Neural cell (in vitro differentiated cells): Measurements from ENCODE around the gene RGS9BP. TPM values are rescaled to one million over a fixed set of nuclear protein-coding genes. Genes with fewer than 3 reads are reported as not detected.
"Not testable (repeated sequence)": the region's sequence is repeated elsewhere in the genome, so short reads cannot be mapped to it uniquely, and the experiment has no call there.

ENCODE experiments used
- H2AFZ ChIP-seq: fragments of 200-600, 300-800 bp; sonication (generic), shearing (Covaris generic); 2 replicates; pipeline ENCODE4 v1.6.0; 2014; ENCODE audit warnings: low read depth, mild to moderate bottlenecking, antibody characterized with exemption, low read length, moderate library complexity
- H3F3A ChIP-seq: fragments of 200-600 bp; shearing (Covaris generic); 2 replicates; pipeline ENCODE4 v1.6.1; 2016; ENCODE audit warnings: mild to moderate bottlenecking, moderate library complexity, mixed read lengths, antibody characterized with exemption, low read length; ENCODE audit not compliant: insufficient read depth, poor library complexity, severe bottlenecking
- H3K27ac ChIP-seq: fragments of 200-600, 300-800 bp; sonication (generic), shearing (Covaris generic); 2 replicates; pipeline ENCODE4 v1.5.1; 2014; ENCODE audit warnings: mild to moderate bottlenecking, low read length, moderate library complexity
- H3K27me3 ChIP-seq: fragments of 300-800, 200-600 bp; sonication (generic), shearing (Covaris generic); 2 replicates; pipeline ENCODE4 v1.6.0; 2014; ENCODE audit warnings: mild to moderate bottlenecking, low read depth, low read length, moderate library complexity; ENCODE audit not compliant: insufficient read depth
- H3K36me3 ChIP-seq: fragments of 300-800, 200-600 bp; sonication (generic), shearing (Covaris generic); 2 replicates; pipeline ENCODE4 v1.5.1; 2014; ENCODE audit warnings: mild to moderate bottlenecking, antibody characterized with exemption, low read length, moderate library complexity; ENCODE audit not compliant: insufficient read depth
- H3K4me2 ChIP-seq: fragments of 300-800, 200-600 bp; sonication (generic), shearing (Covaris generic); 2 replicates; pipeline ENCODE4 v1.6.0; 2014; ENCODE audit warnings: mild to moderate bottlenecking, low read length
- H3K4me3 ChIP-seq: fragments of 300-800, 200-600 bp; sonication (generic), shearing (Covaris generic); 2 replicates; pipeline ENCODE4 v1.5.1; 2014; ENCODE audit warnings: mild to moderate bottlenecking, low read length, moderate library complexity
- H3K79me2 ChIP-seq: fragments of 200-600 bp; shearing (Covaris generic); replicated peaks from 2 replicates; pipeline ENCODE4 v1.6.0; 2014; ENCODE audit warnings: mild to moderate bottlenecking, low read length, moderate library complexity; ENCODE audit not compliant: insufficient read depth
- H3K9ac ChIP-seq: fragments of 300-800, 200-600 bp; sonication (generic), shearing (Covaris generic); 2 replicates; pipeline ENCODE4 v1.6.1; 2016; ENCODE audit warnings: mild to moderate bottlenecking, low read length, mixed read lengths
- H3K9me2 ChIP-seq: fragments of 200-600 bp; shearing (Covaris generic); 2 replicates; pipeline ENCODE4 v1.6.1; 2016; ENCODE audit warnings: mild to moderate bottlenecking, low read length, mixed read lengths; ENCODE audit not compliant: insufficient read depth
- H3K9me3 ChIP-seq: fragments of 200-600, 300-800 bp; sonication (generic), shearing (Covaris generic); 2 replicates; pipeline ENCODE4 v1.6.1; 2016; ENCODE audit warnings: mild to moderate bottlenecking, mixed run types, low read length, moderate library complexity, mixed read lengths
- H4K20me1 ChIP-seq: fragments of 200-600 bp; shearing (Covaris generic); 2 replicates; pipeline ENCODE4 v1.6.1; 2016; ENCODE audit warnings: mild to moderate bottlenecking, mixed run types; ENCODE audit not compliant: insufficient read depth
- EP300 ChIP-seq: fragments of 450-650 bp; conservative IDR thresholded peaks from 2 replicates; pipeline ENCODE4 v1.6.1; 2014; ENCODE audit warnings: antibody characterized with exemption, mild to moderate bottlenecking, moderate library complexity; ENCODE audit not compliant: poor library complexity, severe bottlenecking
- EZH2 ChIP-seq: fragments of 200-600, 300-800 bp; shearing (Covaris generic), sonication (generic); IDR thresholded peaks from 2 replicates; pipeline ENCODE4 v1.6.1; 2014; ENCODE audit warnings: antibody characterized with exemption, low read length, borderline replicate concordance, mild to moderate bottlenecking; ENCODE audit not compliant: insufficient read depth, poor library complexity, severe bottlenecking
- MXI1 ChIP-seq: fragments of 450-650 bp; conservative IDR thresholded peaks from 2 replicates; pipeline ENCODE4 v1.6.1; 2014; ENCODE audit warnings: antibody characterized with exemption, mild to moderate bottlenecking; ENCODE audit not compliant: poor library complexity, severe bottlenecking
- POLR2AphosphoS5 ChIP-seq: IDR thresholded peaks from 2 replicates; pipeline ENCODE4 v1.6.1; 2012
- RAD21 ChIP-seq: fragments of 450-650 bp; conservative IDR thresholded peaks from 2 replicates; pipeline ENCODE4 v1.6.1; 2014; ENCODE audit warnings: antibody characterized with exemption, mild to moderate bottlenecking, moderate library complexity
- SMC3 ChIP-seq: fragments of 450-650 bp; conservative IDR thresholded peaks from 2 replicates; pipeline ENCODE4 v1.6.1; 2014; ENCODE audit warnings: antibody characterized with exemption, mild to moderate bottlenecking, moderate library complexity; ENCODE audit not compliant: poor library complexity
- TAF1 ChIP-seq: IDR thresholded peaks from 2 replicates; pipeline ENCODE4 v1.6.1; 2012; ENCODE audit warnings: low read depth
- polyA plus RNA-seq: library from polyadenylated mRNA; depleted of rRNA; stranded (reverse); fragments of >200 nt; gene quantifications from 2 replicates; pipeline ENCODE4 v1.2.3, GENCODE V29; 2014
- TF ChIP-seq, protein P1 (sequence below): IDR thresholded peaks from 2 replicates; pipeline ENCODE4 v1.6.1; 2012; ENCODE audit warnings: borderline replicate concordance
- TF ChIP-seq, protein P2 (sequence below): fragments of 450-650 bp; IDR thresholded peaks from 2 replicates; pipeline ENCODE4 v1.5.1; 2014; ENCODE audit warnings: antibody characterized with exemption, mild to moderate bottlenecking, moderate library complexity; ENCODE audit not compliant: poor library complexity, severe bottlenecking

The RGS9BP gene
- polyA plus RNA-seq, 1 donor from 2014 or later = not detected

- Histone ChIP-seq H3K27me3 (no peaks in the 10 kb centered on the region), H3K27ac (no peak overlapping the region), H3K4me3 (no peak overlapping the region), H3K9ac (no peak overlapping the region), H3K79me2 (no peaks in the 10 kb centered on the region), H3K9me2 (no peaks in the 10 kb centered on the region), H4K20me1 (no peaks in the 10 kb centered on the region), H3K4me2 (no peak overlapping the region), H2AFZ (no peak overlapping the region), H3F3A (no peaks in the 10 kb centered on the region), H3K36me3 (no peaks in the 10 kb centered on the region), H3K9me3 (no peaks in the 10 kb centered on the region)
- no peak for TF ChIP-seq MXI1
- no peak for TF ChIP-seq POLR2AphosphoS5
- no peak for TF ChIP-seq EP300
- TF ChIP-seq TAF1 = no peak
- TF ChIP-seq, protein P1, sequence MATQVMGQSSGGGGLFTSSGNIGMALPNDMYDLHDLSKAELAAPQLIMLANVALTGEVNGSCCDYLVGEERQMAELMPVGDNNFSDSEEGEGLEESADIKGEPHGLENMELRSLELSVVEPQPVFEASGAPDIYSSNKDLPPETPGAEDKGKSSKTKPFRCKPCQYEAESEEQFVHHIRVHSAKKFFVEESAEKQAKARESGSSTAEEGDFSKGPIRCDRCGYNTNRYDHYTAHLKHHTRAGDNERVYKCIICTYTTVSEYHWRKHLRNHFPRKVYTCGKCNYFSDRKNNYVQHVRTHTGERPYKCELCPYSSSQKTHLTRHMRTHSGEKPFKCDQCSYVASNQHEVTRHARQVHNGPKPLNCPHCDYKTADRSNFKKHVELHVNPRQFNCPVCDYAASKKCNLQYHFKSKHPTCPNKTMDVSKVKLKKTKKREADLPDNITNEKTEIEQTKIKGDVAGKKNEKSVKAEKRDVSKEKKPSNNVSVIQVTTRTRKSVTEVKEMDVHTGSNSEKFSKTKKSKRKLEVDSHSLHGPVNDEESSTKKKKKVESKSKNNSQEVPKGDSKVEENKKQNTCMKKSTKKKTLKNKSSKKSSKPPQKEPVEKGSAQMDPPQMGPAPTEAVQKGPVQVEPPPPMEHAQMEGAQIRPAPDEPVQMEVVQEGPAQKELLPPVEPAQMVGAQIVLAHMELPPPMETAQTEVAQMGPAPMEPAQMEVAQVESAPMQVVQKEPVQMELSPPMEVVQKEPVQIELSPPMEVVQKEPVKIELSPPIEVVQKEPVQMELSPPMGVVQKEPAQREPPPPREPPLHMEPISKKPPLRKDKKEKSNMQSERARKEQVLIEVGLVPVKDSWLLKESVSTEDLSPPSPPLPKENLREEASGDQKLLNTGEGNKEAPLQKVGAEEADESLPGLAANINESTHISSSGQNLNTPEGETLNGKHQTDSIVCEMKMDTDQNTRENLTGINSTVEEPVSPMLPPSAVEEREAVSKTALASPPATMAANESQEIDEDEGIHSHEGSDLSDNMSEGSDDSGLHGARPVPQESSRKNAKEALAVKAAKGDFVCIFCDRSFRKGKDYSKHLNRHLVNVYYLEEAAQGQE = no peak
- TF ChIP-seq EZH2 = no peak
- TF ChIP-seq SMC3 = no peak
- TF ChIP-seq, protein P2, sequence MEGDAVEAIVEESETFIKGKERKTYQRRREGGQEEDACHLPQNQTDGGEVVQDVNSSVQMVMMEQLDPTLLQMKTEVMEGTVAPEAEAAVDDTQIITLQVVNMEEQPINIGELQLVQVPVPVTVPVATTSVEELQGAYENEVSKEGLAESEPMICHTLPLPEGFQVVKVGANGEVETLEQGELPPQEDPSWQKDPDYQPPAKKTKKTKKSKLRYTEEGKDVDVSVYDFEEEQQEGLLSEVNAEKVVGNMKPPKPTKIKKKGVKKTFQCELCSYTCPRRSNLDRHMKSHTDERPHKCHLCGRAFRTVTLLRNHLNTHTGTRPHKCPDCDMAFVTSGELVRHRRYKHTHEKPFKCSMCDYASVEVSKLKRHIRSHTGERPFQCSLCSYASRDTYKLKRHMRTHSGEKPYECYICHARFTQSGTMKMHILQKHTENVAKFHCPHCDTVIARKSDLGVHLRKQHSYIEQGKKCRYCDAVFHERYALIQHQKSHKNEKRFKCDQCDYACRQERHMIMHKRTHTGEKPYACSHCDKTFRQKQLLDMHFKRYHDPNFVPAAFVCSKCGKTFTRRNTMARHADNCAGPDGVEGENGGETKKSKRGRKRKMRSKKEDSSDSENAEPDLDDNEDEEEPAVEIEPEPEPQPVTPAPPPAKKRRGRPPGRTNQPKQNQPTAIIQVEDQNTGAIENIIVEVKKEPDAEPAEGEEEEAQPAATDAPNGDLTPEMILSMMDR = no peak
- no peak for TF ChIP-seq RAD21
Observed at GRCh38 chr19:32650671-32651070, 25.0 kb upstream of the RGS9BP start.

DNA sequence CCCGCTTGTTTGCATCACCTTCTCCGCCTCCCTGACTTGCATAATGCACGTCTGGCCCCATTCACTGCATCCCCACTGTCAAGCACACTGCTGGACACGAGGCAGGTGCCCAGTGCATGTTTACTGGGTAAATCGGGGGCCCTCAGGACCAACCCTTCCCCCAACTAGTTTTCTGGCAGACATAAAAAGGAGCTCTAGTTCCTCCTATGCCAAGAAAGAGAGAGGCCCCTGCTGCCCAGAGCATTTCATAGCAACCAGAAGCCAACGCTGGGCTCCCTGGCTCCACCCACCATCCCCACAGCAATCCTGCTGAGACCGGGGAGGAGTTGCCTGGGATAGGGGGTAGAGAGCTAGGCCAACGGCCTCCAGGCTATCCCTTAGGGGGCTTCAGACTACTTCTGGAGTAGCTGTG, 23.9 kb upstream of the RGS9BP start:
- Histone ChIP-seq H3K27me3 (no peaks in the 10 kb centered on the region), H3K9me3 (no peaks in the 10 kb centered on the region), H3K9ac (no peak overlapping the region), H3K79me2 (no peaks in the 10 kb centered on the region), H3K4me3 (no peak overlapping the region), H3K9me2 (no peaks in the 10 kb centered on the region), H3K36me3 (no peaks in the 10 kb centered on the region), H4K20me1 (no peaks in the 10 kb centered on the region), H3F3A (no peaks in the 10 kb centered on the region), H3K4me2 (no peak overlapping the region), H2AFZ (no peak overlapping the region), H3K27ac (no peak overlapping the region)
- TF ChIP-seq EZH2 (no peak), TAF1 (no peak), RAD21 (no peak), EP300 (no peak), MXI1 (no peak), POLR2AphosphoS5 (no peak), SMC3 (no peak)
- TF ChIP-seq, protein P1 = no peak
- TF ChIP-seq, protein P2 = no peak

- not testable (repeated sequence) for H4K20me1 ChIP-seq, H3K27me3 ChIP-seq, H3K9me3 ChIP-seq, H3K27ac ChIP-seq, H3K4me2 ChIP-seq, H3K4me3 ChIP-seq, H3K36me3 ChIP-seq, H3F3A ChIP-seq, H2AFZ ChIP-seq, H3K9me2 ChIP-seq, H3K79me2 ChIP-seq, H3K9ac ChIP-seq
Observed at GRCh38 chr19:32652331-32652730, 23.3 kb upstream of the RGS9BP start.
